Measurements from ENCODE around the gene NDUFAF8.

Gene NDUFAF8

GRCh38 chr17:81238490-81238814 is 666 bp upstream of the NDUFAF8 start:
- DNase-seq (ENCODE audit: low read depth), result no peak

GRCh38 chr17:81239714-81240555 is 817 bp downstream of the NDUFAF8 start:
- DNase-seq (ENCODE audit: low read depth), result no peak

GRCh38 chr17:81240761-81241160 is 1.6 kb downstream of the NDUFAF8 start:
- DNase-seq (ENCODE audit: low read depth), result no peak

- no peak for DNase-seq (ENCODE audit: low read depth)
These were observed 2.1 kb downstream of the NDUFAF8 start for GRCh38 chr17:81241203-81241602.

- DNase-seq (ENCODE audit: low read depth), result no peak
These were observed 2.7 kb downstream of the NDUFAF8 start for GRCh38 chr17:81241648-81242420.

- DNase-seq (ENCODE audit: low read depth), result no peak
These were observed 3.6 kb downstream of the NDUFAF8 start for GRCh38 chr17:81242421-81243332.

- no peak for DNase-seq (ENCODE audit: low read depth)
These were observed 4.2 kb downstream of the NDUFAF8 start for GRCh38 chr17:81243333-81243664.

- no peak for DNase-seq (ENCODE audit: low read depth)
These were observed 5.4 kb downstream of the NDUFAF8 start for GRCh38 chr17:81244358-81245023.

GRCh38 chr17:81245024-81245664 is 6.0 kb downstream of the NDUFAF8 start:
- DNase-seq (ENCODE audit: low read depth), result no peak

GRCh38 chr17:81245665-81246342 is 6.7 kb downstream of the NDUFAF8 start:
- no peak for DNase-seq (ENCODE audit: low read depth)

GRCh38 chr17:81246343-81246670 is 7.2 kb downstream of the NDUFAF8 start:
- DNase-seq (ENCODE audit: low read depth), result no peak

- DNase-seq (ENCODE audit: low read depth), result no peak
These were observed 7.7 kb downstream of the NDUFAF8 start for GRCh38 chr17:81246679-81247338.

GRCh38 chr17:81247339-81247990 is 8.3 kb downstream of the NDUFAF8 start:
- no peak for DNase-seq (ENCODE audit: low read depth)

GRCh38 chr17:81248649-81249048 is 9.5 kb downstream of the NDUFAF8 start:
- no peak for DNase-seq (ENCODE audit: low read depth)

- no peak for DNase-seq (ENCODE audit: low read depth)
These were observed 10.3 kb downstream of the NDUFAF8 start for GRCh38 chr17:81249223-81250040.

- DNase-seq (ENCODE audit: low read depth), result no peak
These were observed 11.4 kb downstream of the NDUFAF8 start for GRCh38 chr17:81250286-81251093.

- DNase-seq (ENCODE audit: low read depth), result no peak
These were observed 12.1 kb downstream of the NDUFAF8 start for GRCh38 chr17:81251094-81251708.
